Motor neuron (in vitro differentiated cells): ENCODE data around the gene ORC5. TPM values are rescaled to one million over a fixed set of nuclear protein-coding genes. Genes with fewer than 3 reads are reported as not detected.
A peak's percentile ranks its signal among the peaks of the same experiment; 100 is the strongest.

ENCODE experiments used
- ATAC-seq, 8 experiments: fragments of 200-7000 bp; cut with Tn5 transposase; replicated peaks in 6 of 8; 2 replicates each; pipeline ENCODE4 v1.8.0; 2021; ENCODE audit warnings: mild to moderate bottlenecking in 8 of 8, moderate library complexity in 8 of 8
- H3K27ac ChIP-seq, 2 donors: fragments of 250-450 bp; sonication (Bioruptor Pico); 2 replicates each; pipeline ENCODE4 v1.9.0; 2021; ENCODE audit warnings: antibody characterized with exemption in 2 of 2, mild to moderate bottlenecking in 2 of 2, moderate library complexity in 1 of 2
- H3K4me1 ChIP-seq, 2 donors: fragments of 250-450 bp; sonication (Bioruptor Pico); replicated peaks in 1 of 2; 2 replicates each; pipeline ENCODE4 v1.6.1; 2021; ENCODE audit warnings: antibody characterized with exemption in 2 of 2, mild to moderate bottlenecking in 2 of 2, moderate library complexity in 1 of 2
- H3K4me3 ChIP-seq, 5 donors: fragments of 250-450 bp; sonication (Bioruptor Pico); 2 replicates each; pipeline ENCODE4 v1.9.0; 2021; ENCODE audit warnings: antibody characterized with exemption in 5 of 5, mild to moderate bottlenecking in 5 of 5, moderate library complexity in 4 of 5
- WGBS, 10 experiments: fragments of 450-650 bp; shearing (Covaris generic); methylation state at CpG; one replicate each; pipeline ENCODE4 v1.0.0; 2022; 5-methylcytosine and 5-hydroxymethylcytosine counted together
- in situ Hi-C, 9 experiments: fragments of 400-800 bp; cut with MboI; loops; one replicate each; pipeline ENCODE4 v1.15.0; 2021; ENCODE audit warnings: low sequenced_read_pairs in 9 of 9, low pct_unique_long_range_greater_than_20kb in 2 of 9; ENCODE audit not compliant: unreplicated experiment in 9 of 9
- total RNA-seq, 8 experiments: library from RNA; unstranded; fragments of 300-600 nt; gene quantifications; 2 replicates each; pipeline versions ENCODE4 v1.2.3 to v1.2.4, GENCODE V29; 2022

The ORC5 gene
- total RNA-seq, 8 experiments from 2014 or later: 16.3 to 26.1 (median 24.5) TPM

GRCh38 chr7:104176332-104176731 is 31.5 kb downstream of the ORC5 start:
- WGBS, 10 experiments: 32 to 100% (median 73%) methylated on average over 1 to 4 of the region's 4 CpGs
- ATAC-seq: no peak
- H3K27ac ChIP-seq: no peak overlapping the region
- in situ Hi-C loops: no loop called here
- H3K4me1 ChIP-seq: peaks cover 4 to 10% of the 10 kb centered on the region in 2 donors
- H3K4me3 ChIP-seq: no peak overlapping the region

- WGBS, 10 experiments: 0 to 95% (median 23%) methylated on average over 2 of the region's 2 CpGs
- Histone ChIP-seq H3K27ac (peak overlapping the region in 1 of 2 donors; percentile 40), H3K4me1 (peaks cover 4 to 10% of the 10 kb centered on the region in 2 donors), H3K4me3 (no peak overlapping the region)
- in situ Hi-C loops: no loop called here
- peak in 1 of 8 experiments; percentile 20 for ATAC-seq
Measured at GRCh38 chr7:104175361-104175984, 32.3 kb downstream of the ORC5 start.

GRCh38 chr7:104174798-104175197 is 33.0 kb downstream of the ORC5 start:
- in situ Hi-C loops: loop anchor here in 8 of 9 experiments (25.0 kb wide), 2 partner anchors 587 to 612 kb away; no protein-coding TSS in a partner anchor

GRCh38 chr7:104162081-104162480 is 45.7 kb downstream of the ORC5 start:
- ATAC-seq: no peak
- in situ Hi-C loops: loop anchor here in 8 of 9 experiments (25.0 kb wide), 2 partner anchors 575 to 600 kb away; no protein-coding TSS in a partner anchor
- 25 to 96% (median 87%) methylated on average over 1 to 6 of the region's 6 CpGs for WGBS, 10 experiments
- Histone ChIP-seq H3K4me1 (no peaks in the 10 kb centered on the region), H3K4me3 (no peak overlapping the region), H3K27ac (no peak overlapping the region)

More at GRCh38 chr7:104174798-104175197, 33.0 kb downstream of the ORC5 start:
- Histone ChIP-seq H3K4me1 (peaks cover 4 to 10% of the 10 kb centered on the region in 2 donors), H3K27ac (peak overlapping the region in 1 of 2 donors; percentile 17), H3K4me3 (no peak overlapping the region)
- 0 to 100% (median 18%) methylated on average over 1 to 2 of the region's 2 CpGs; no CpG with 5 or more reads in 1 of the 10 experiments for WGBS, 10 experiments
- ATAC-seq: peak in 2 of 8 experiments; percentile 52 to 85

- Histone ChIP-seq H3K27ac (no peak overlapping the region), H3K4me1 (no peaks in the 10 kb centered on the region), H3K4me3 (no peak overlapping the region)
- in situ Hi-C loops: loop anchor here in 8 of 9 experiments (25.0 kb wide), 2 partner anchors 574 to 599 kb away; no protein-coding TSS in a partner anchor
- no peak for ATAC-seq
- 69 to 100% (median 97%) methylated on average over 1 to 3 of the region's 3 CpGs; no CpG with 5 or more reads in 1 of the 10 experiments for WGBS, 10 experiments
Measured at GRCh38 chr7:104161244-104161643, 46.6 kb downstream of the ORC5 start.

GRCh38 chr7:104160375-104160774 is 47.4 kb downstream of the ORC5 start:
- Histone ChIP-seq H3K4me1 (no peaks in the 10 kb centered on the region), H3K27ac (no peak overlapping the region), H3K4me3 (no peak overlapping the region)
- in situ Hi-C loops: loop anchor here in 8 of 9 experiments (25.0 kb wide), 2 partner anchors 573 to 598 kb away; no protein-coding TSS in a partner anchor
- no peak for ATAC-seq

GRCh38 chr7:104156842-104157277 is 51.0 kb downstream of the ORC5 start:
- 0 to 20% (median 9%) methylated on average over 1 to 2 of the region's 2 CpGs; no CpG with 5 or more reads in 1 of the 10 experiments for WGBS, 10 experiments
- in situ Hi-C loops: loop anchor here in 8 of 9 experiments (25.0 kb wide), 2 partner anchors 570 to 595 kb away; no protein-coding TSS in a partner anchor
- H3K27ac ChIP-seq: no peak overlapping the region

GRCh38 chr7:104153287-104153686 is 54.5 kb downstream of the ORC5 start:
- 50 to 100% (median 86%) methylated on average over 1 to 4 of the region's 4 CpGs for WGBS, 10 experiments
- in situ Hi-C loops: loop anchor here in 8 of 9 experiments (25.0 kb wide), 2 partner anchors 566 to 591 kb away; no protein-coding TSS in a partner anchor
- no peak overlapping the region for H3K4me3 ChIP-seq
- no peak overlapping the region for H3K27ac ChIP-seq
- peaks cover 4 to 9% of the 10 kb centered on the region in 2 donors for H3K4me1 ChIP-seq
- ATAC-seq: no peak

More at GRCh38 chr7:104156842-104157277, 51.0 kb downstream of the ORC5 start:
- ATAC-seq: no peak
- H3K4me1 ChIP-seq: no peaks in the 10 kb centered on the region
- no peak overlapping the region for H3K4me3 ChIP-seq

- H3K4me1 ChIP-seq: peaks cover 4 to 9% of the 10 kb centered on the region in 2 donors
- no peak overlapping the region for H3K27ac ChIP-seq
- no peak overlapping the region for H3K4me3 ChIP-seq
- no peak for ATAC-seq
- 75 to 100% (median 90%) methylated on average over 1 of the region's 1 CpG; no CpG with 5 or more reads in 1 of the 10 experiments for WGBS, 10 experiments
- in situ Hi-C loops: loop anchor here in 8 of 9 experiments (25.0 kb wide), 2 partner anchors 565 to 590 kb away; no protein-coding TSS in a partner anchor
Measured at GRCh38 chr7:104152468-104152867, 55.3 kb downstream of the ORC5 start.

- ATAC-seq: no peak
- in situ Hi-C loops: loop anchor here in 8 of 9 experiments (25.0 kb wide), 2 partner anchors 563 to 588 kb away; no protein-coding TSS in a partner anchor
- Histone ChIP-seq H3K27ac (no peak overlapping the region), H3K4me1 (peaks cover 4 to 9% of the 10 kb centered on the region in 2 donors), H3K4me3 (no peak overlapping the region)
- WGBS, 10 experiments: 10 to 100% (median 93%) methylated on average over 1 of the region's 1 CpG; no CpG with 5 or more reads in 2 of the 10 experiments
Measured at GRCh38 chr7:104150470-104150869, 57.3 kb downstream of the ORC5 start.

GRCh38 chr7:104149822-104150221 is 58.0 kb downstream of the ORC5 start:
- H3K4me3 ChIP-seq: no peak overlapping the region
- in situ Hi-C loops: loop anchor here in 8 of 9 experiments (25.0 kb wide), 2 partner anchors 563 to 588 kb away; no protein-coding TSS in a partner anchor
- ATAC-seq: peak in 5 of 8 experiments; percentile 32 to 72 (median 63)
- peaks cover 4 to 9% of the 10 kb centered on the region in 2 donors for H3K4me1 ChIP-seq
- WGBS, 10 experiments: 77 to 100% (median 89%) methylated on average over 1 to 2 of the region's 2 CpGs
- H3K27ac ChIP-seq: no peak overlapping the region

- in situ Hi-C loops: no loop called here
- no peak overlapping the region for H3K27ac ChIP-seq
- 51 to 100% (median 88%) methylated on average over 2 of the region's 2 CpGs for WGBS, 10 experiments
- H3K4me1 ChIP-seq: no peaks in the 10 kb centered on the region
- ATAC-seq: no peak
- H3K4me3 ChIP-seq: no peak overlapping the region
Measured at GRCh38 chr7:104142147-104142546, 65.7 kb downstream of the ORC5 start.

GRCh38 chr7:104137971-104138370 is 69.8 kb downstream of the ORC5 start:
- ATAC-seq: no peak
- no peak overlapping the region for H3K27ac ChIP-seq
- no peaks in the 10 kb centered on the region for H3K4me1 ChIP-seq
- no peak overlapping the region for H3K4me3 ChIP-seq
- 80 to 100% (median 100%) methylated on average over 1 to 5 of the region's 7 CpGs; no CpG with 5 or more reads in 1 of the 10 experiments for WGBS, 10 experiments
- in situ Hi-C loops: no loop called here
